Body of pancreas (tissue), 4 donors: ENCODE measurements around the gene COL19A1. TPM values are rescaled to one million over a fixed set of nuclear protein-coding genes. Genes with fewer than 3 reads are reported as not detected.
A peak's percentile ranks its signal among the peaks of the same experiment; 100 is the strongest.

ENCODE experiments used
- ATAC-seq: fragments of 150-250 bp; one replicate; pipeline ENCODE4 v1.9.1; 2016
- DNase-seq, 4 donors: peaks; one replicate each; pipeline ENCODE4 v3.0.0-alpha.2; 2019
- H3K27ac ChIP-seq, 4 donors: fragments of 200-600 bp; sonication (generic); 1 replicate in 3 of 4; 2 replicates in 1 of 4; pipeline versions ENCODE4 v1.5.1 to v1.6.1; 2016 to 2019; ENCODE audit warnings: mild to moderate bottlenecking in 1 of 4, mixed read lengths in 1 of 4, moderate library complexity in 1 of 4
- H3K27me3 ChIP-seq, 2 donors: fragments of 200-600 bp; sonication (generic); one replicate each; pipeline ENCODE4 v1.6.0; 2016; ENCODE audit warnings: mild to moderate bottlenecking in 1 of 2
- H3K36me3 ChIP-seq, 2 donors: fragments of 200-600 bp; sonication (generic); replicated peaks in 1 of 2; 2 replicates each; pipeline ENCODE4 v1.5.1; 2016; ENCODE audit warnings: low read depth in 2 of 2; ENCODE audit not compliant: insufficient read depth in 1 of 2
- H3K4me1 ChIP-seq: fragments of 200-600 bp; sonication (generic); one replicate; pipeline ENCODE4 v1.6.0; 2016
- H3K4me3 ChIP-seq, 2 donors: fragments of 200-600 bp; sonication (generic); 1 replicate in 1 of 2; 2 replicates in 1 of 2; pipeline ENCODE4 v1.5.1; 2016 to 2019
- H3K9me3 ChIP-seq, 3 donors: fragments of 200-600 bp; sonication (generic); 1 replicate in 2 of 3; 2 replicates in 1 of 3; pipeline ENCODE4 v1.5.1; 2016
- POLR2A ChIP-seq, 3 donors: fragments of 450-650 bp; IDR thresholded peaks; one replicate each; pipeline ENCODE4 v1.6.1; 2016; ENCODE audit warnings: antibody characterized with exemption in 3 of 3, mild to moderate bottlenecking in 2 of 3
- WGBS, 2 donors: methylation state at CpG; one replicate each; pipeline ENCODE4 v1.1.5; 2017; 5-methylcytosine and 5-hydroxymethylcytosine counted together
- intact Hi-C: fragments of 100-400 bp; cut with DNase I; formaldehyde crosslinking; loops from one replicate; pipeline ENCODE4 v1.15.1; 2023
- total RNA-seq, 2 donors: library from RNA; depleted of rRNA; stranded (reverse); fragments of >200 nt; gene quantifications; one replicate each; pipeline ENCODE4 v1.1.0, GENCODE V29; 2016
- TF ChIP-seq, protein P1 (sequence below), 7 experiments: fragments of 450-650 bp in 4 of 7; fragments of 200-600 bp in 3 of 7; sonication (generic) in 3 of 7; IDR thresholded peaks; one replicate each; pipeline ENCODE4 v1.5.1; 2016 to 2019; ENCODE audit warnings: antibody characterized with exemption in 7 of 7

COL19A1 gene
- total RNA-seq, 2 donors from 2014 or later: 0.26 to 1.6 TPM

DNA sequence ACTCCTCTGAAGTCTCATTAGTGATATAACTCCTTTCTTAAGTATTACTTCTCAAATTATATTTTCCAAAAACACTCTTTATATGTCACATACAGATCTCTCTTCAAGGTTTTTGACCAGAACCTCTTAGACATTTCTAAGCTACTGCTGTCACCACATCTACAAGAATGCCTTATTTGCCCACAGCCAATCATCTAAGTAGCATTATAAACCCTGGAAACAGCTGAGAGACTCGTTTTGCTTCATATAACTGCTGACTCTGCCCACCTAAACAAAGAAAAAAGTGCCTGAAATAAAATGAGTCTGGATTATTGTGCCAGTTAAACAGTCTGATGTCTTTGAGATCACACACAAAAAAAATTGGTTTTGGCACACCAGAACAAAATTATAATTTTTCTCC, 270.6 kb downstream of the COL19A1 start:
- no peak for DNase-seq
- H3K27me3 ChIP-seq: no peaks in the 10 kb centered on the region
- TF ChIP-seq, protein P1, sequence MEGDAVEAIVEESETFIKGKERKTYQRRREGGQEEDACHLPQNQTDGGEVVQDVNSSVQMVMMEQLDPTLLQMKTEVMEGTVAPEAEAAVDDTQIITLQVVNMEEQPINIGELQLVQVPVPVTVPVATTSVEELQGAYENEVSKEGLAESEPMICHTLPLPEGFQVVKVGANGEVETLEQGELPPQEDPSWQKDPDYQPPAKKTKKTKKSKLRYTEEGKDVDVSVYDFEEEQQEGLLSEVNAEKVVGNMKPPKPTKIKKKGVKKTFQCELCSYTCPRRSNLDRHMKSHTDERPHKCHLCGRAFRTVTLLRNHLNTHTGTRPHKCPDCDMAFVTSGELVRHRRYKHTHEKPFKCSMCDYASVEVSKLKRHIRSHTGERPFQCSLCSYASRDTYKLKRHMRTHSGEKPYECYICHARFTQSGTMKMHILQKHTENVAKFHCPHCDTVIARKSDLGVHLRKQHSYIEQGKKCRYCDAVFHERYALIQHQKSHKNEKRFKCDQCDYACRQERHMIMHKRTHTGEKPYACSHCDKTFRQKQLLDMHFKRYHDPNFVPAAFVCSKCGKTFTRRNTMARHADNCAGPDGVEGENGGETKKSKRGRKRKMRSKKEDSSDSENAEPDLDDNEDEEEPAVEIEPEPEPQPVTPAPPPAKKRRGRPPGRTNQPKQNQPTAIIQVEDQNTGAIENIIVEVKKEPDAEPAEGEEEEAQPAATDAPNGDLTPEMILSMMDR (IDR thresholded peaks at IDR 0.05): no peak
- no peak for TF ChIP-seq POLR2A (IDR thresholded peaks at IDR 0.05)
- intact Hi-C loops: no loop called here
- no peak for ATAC-seq
- 33 to 40% methylated on average over 1 of the region's 1 CpG for WGBS, 2 donors
- H3K36me3 ChIP-seq: no peaks in the 10 kb centered on the region
- H3K4me3 ChIP-seq: no peak overlapping the region
- H3K27ac ChIP-seq: no peak overlapping the region
- no peaks in the 10 kb centered on the region for H3K9me3 ChIP-seq
- H3K4me1 ChIP-seq: peaks cover 26% of the 10 kb centered on the region

DNA sequence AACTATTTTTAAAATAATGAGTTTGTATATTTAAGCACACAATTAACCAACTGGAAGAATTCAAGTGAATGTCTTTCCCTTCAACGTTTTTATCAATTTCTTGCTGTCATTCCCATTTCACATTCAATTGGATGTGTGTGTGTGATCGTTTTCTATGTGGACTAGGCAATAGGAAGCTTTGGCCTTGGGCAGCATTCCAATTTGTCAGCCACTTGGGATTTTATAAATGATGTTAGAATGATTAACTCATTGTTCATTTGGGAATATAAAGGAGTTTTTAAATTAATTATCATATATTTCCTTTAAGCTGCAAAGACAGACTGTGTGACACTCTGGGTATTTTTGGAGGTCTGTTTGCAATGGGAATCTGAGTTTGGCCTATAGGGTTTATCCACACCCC, 274.1 kb downstream of the COL19A1 start:
- no peaks in the 10 kb centered on the region for H3K36me3 ChIP-seq
- H3K27me3 ChIP-seq: no peaks in the 10 kb centered on the region
- H3K4me1 ChIP-seq: peaks cover 13% of the 10 kb centered on the region
- no peak overlapping the region for H3K4me3 ChIP-seq
- DNase-seq: peak in 3 of 4 donors; percentile 21 to 45 (median 32)
- no peak overlapping the region for H3K27ac ChIP-seq
- ATAC-seq: no peak
- TF ChIP-seq, protein P1 (IDR thresholded peaks at IDR 0.05): no peak
- no peak for TF ChIP-seq POLR2A (IDR thresholded peaks at IDR 0.05)
- no peaks in the 10 kb centered on the region for H3K9me3 ChIP-seq
- intact Hi-C loops: no loop called here
- 8 to 11% methylated on average over 2 of the region's 2 CpGs for WGBS, 2 donors

DNA sequence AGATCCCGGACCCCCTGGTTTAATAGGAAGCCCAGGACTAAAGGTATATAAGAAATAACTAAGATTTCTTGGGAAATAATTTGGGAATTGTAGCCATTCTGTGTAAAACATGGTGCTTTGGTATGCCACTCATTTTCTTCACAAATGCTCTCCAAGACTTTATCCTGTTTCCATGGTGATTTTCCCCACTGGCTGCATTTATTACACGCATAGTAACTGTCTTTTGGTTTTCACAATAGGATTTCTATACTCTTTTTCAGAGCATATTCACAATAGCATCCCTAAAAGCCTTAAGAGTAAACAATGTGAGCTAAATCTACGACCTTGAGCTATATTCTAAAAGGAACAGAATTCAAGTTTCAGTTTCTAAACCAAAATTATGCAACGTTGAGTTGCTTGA, 275.7 kb downstream of the COL19A1 start:
- Histone ChIP-seq H3K4me3 (no peak overlapping the region), H3K4me1 (peaks cover 6% of the 10 kb centered on the region), H3K27me3 (no peaks in the 10 kb centered on the region), H3K27ac (no peak overlapping the region), H3K36me3 (no peaks in the 10 kb centered on the region), H3K9me3 (no peaks in the 10 kb centered on the region)
- DNase-seq (no peak), ATAC-seq (no peak)
- intact Hi-C loops: no loop called here
- WGBS, 2 donors: 79 to 86% methylated on average over 4 of the region's 4 CpGs
- no peak for TF ChIP-seq POLR2A (IDR thresholded peaks at IDR 0.05)
- TF ChIP-seq, protein P1 (IDR thresholded peaks at IDR 0.05): no peak

DNA sequence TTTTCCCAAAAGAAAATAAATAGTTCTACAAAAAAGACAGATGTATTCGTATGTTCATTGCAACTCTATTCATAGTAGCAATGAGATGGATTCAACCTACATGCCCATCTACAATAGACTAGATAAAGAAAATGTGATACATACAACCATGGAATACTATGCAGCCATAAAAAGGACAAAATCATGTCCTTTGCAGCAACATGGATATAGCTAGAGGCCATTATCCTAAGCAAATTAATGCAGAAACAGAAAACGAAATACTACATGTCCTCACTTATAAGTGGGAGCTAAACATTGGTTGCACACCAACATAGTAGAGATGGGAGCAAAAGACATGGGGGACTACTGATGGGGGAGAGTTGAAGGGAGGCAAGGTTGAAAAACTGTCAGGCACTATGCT, 278.8 kb downstream of the COL19A1 start:
- intact Hi-C loops: no loop called here
- 81 to 86% methylated on average over 2 of the region's 2 CpGs for WGBS, 2 donors
- DNase-seq (no peak), ATAC-seq (no peak)
- H3K27ac ChIP-seq: no peak overlapping the region
- no peak overlapping the region for H3K4me3 ChIP-seq
- no peaks in the 10 kb centered on the region for H3K27me3 ChIP-seq
- peaks cover 15% of the 10 kb centered on the region for H3K4me1 ChIP-seq
- H3K9me3 ChIP-seq: no peaks in the 10 kb centered on the region
- TF ChIP-seq POLR2A (IDR thresholded peaks at IDR 0.05): no peak
- TF ChIP-seq, protein P1 (IDR thresholded peaks at IDR 0.05): no peak
- no peaks in the 10 kb centered on the region for H3K36me3 ChIP-seq

DNA sequence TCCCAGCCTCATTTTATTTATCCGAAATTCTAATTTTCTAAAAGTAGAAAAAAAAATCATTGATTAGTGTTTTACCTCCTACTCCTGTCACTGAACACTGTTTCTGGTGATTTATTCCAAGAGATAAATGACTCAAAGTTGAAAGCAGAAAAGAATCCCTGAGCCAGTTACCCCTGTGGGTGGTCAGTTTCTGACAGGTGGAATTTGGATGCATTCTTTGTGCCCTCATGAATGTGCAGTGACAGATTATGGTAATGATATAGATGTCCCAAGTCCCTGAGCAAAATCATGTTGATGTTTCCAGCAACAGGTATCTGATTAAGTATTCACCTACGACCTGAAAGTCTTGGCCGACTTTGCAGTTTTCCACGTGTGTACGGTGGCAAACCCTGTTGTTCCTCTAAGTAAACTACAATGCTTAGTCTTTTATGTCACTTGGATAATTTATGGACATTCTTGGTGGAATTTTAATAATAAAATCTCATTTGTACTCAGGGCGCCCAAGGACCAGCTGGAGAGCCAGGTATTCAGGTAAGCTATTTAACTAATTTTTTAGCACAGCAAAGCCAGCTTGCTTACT, 282.9 kb downstream of the COL19A1 start:
- intact Hi-C loops: no loop called here
- peak; percentile 72 for ATAC-seq

More for the DNA sequence above, 282.9 kb downstream of the COL19A1 start:
- H3K4me1 ChIP-seq: peaks cover 9% of the 10 kb centered on the region
- TF ChIP-seq POLR2A (IDR thresholded peaks at IDR 0.05): no peak
- TF ChIP-seq, protein P1 (IDR thresholded peaks at IDR 0.05): no peak
- H3K9me3 ChIP-seq: no peaks in the 10 kb centered on the region
- H3K27me3 ChIP-seq: no peaks in the 10 kb centered on the region
- WGBS, 2 donors: 60 to 63% methylated on average over 6 of the region's 6 CpGs
- no peaks in the 10 kb centered on the region for H3K36me3 ChIP-seq
- DNase-seq: peak in 2 of 4 donors; percentile 15 to 42
- H3K27ac ChIP-seq: peak overlapping the region in 3 of 4 donors; percentile 7 to 30 (median 20)
- no peak overlapping the region for H3K4me3 ChIP-seq
